CD4-positive, alpha-beta memory T cell (primary cell): ENCODE results near the gene SMTNL2. TPM values are rescaled to one million over a fixed set of nuclear protein-coding genes. Genes with fewer than 3 reads are reported as not detected.

Experiments used
- CTCF ChIA-PET: fragments of 350-600 bp; sonication (Branson Sonifier 250); formaldehyde crosslinking; loops from one replicate; lab custom pipeline; 2021; ENCODE audit warnings: inconsistent platforms; ENCODE audit not compliant: partially characterized antibody; lab: Charles Lee
- POLR2A ChIA-PET: fragments of 350-600 bp; sonication (Branson Sonifier 250); formaldehyde crosslinking; loops from one replicate; lab custom pipeline; 2021; ENCODE audit not compliant: partially characterized antibody; lab: Charles Lee
- DNase-seq, 5 donors: peaks; one replicate each; pipeline versions ENCODE4 v3.0.0 to v3.0.0-alpha.2; 2020 to 2022; ENCODE audit warnings: mixed read lengths in 1 of 5
- H3K27ac ChIP-seq: one replicate; pipeline ENCODE4 v1.7.0; 2013; ENCODE audit warnings: low read depth, low read length
- H3K27me3 ChIP-seq: 2 replicates; pipeline ENCODE4 v1.7.0; 2013; ENCODE audit warnings: mild to moderate bottlenecking, low read length, moderate library complexity; ENCODE audit not compliant: insufficient read depth
- H3K36me3 ChIP-seq: 2 replicates; pipeline ENCODE4 v1.7.0; 2013; ENCODE audit warnings: mild to moderate bottlenecking, low read length, moderate library complexity; ENCODE audit not compliant: insufficient read depth
- H3K4me1 ChIP-seq: 2 replicates; pipeline ENCODE4 v1.7.0; 2013; ENCODE audit warnings: mild to moderate bottlenecking, low read length, moderate library complexity; ENCODE audit not compliant: insufficient read depth
- H3K4me3 ChIP-seq, 2 donors: one replicate each; pipeline ENCODE4 v1.7.0; 2013; ENCODE audit warnings: low read length in 2 of 2, mild to moderate bottlenecking in 1 of 2
- H3K9me3 ChIP-seq, 2 donors: one replicate each; pipeline ENCODE4 v1.7.0; 2013; ENCODE audit warnings: low read length in 2 of 2, control low read depth in 1 of 2; ENCODE audit not compliant: control insufficient read depth in 1 of 2
- H3K27ac Mint-ChIP-seq, 7 donors: one replicate each; pipeline ENCODE4 v1.8.0; 2020 to 2021; ENCODE audit warnings: mixed read lengths in 7 of 7, mild to moderate bottlenecking in 6 of 7, inconsistent platforms in 3 of 7, moderate library complexity in 3 of 7
- H3K27me3 Mint-ChIP-seq, 2 donors: one replicate each; pipeline ENCODE4 v1.8.0; 2020 to 2021; ENCODE audit warnings: mixed read lengths in 2 of 2
- H3K36me3 Mint-ChIP-seq, 2 donors: one replicate each; pipeline ENCODE4 v1.8.0; 2020 to 2021; ENCODE audit warnings: mixed read lengths in 2 of 2, inconsistent platforms in 1 of 2, mild to moderate bottlenecking in 1 of 2
- H3K4me1 Mint-ChIP-seq, 4 donors: one replicate each; pipeline ENCODE4 v1.8.0; 2020 to 2021; ENCODE audit warnings: mixed read lengths in 4 of 4, mild to moderate bottlenecking in 1 of 4
- H3K4me3 Mint-ChIP-seq, 8 donors: one replicate each; pipeline ENCODE4 v1.8.0; 2020 to 2021; ENCODE audit warnings: mixed read lengths in 8 of 8, mild to moderate bottlenecking in 7 of 8, moderate library complexity in 6 of 8, inconsistent platforms in 3 of 8
- H3K9me3 Mint-ChIP-seq, 8 donors: one replicate each; pipeline ENCODE4 v1.8.0; 2020 to 2021; ENCODE audit warnings: mixed read lengths in 8 of 8, mild to moderate bottlenecking in 5 of 8, inconsistent platforms in 3 of 8, moderate library complexity in 1 of 8
- intact Hi-C: fragments of 100-400 bp; cut with micrococcal nuclease; formaldehyde crosslinking; loops from one replicate; pipeline ENCODE4 v1.15.1; 2023
- polyA plus RNA-seq, 2 donors: library from polyadenylated mRNA; unstranded; fragments of 300-500 nt; fragmentation: Illumina TruSeq; gene quantifications; one replicate each; pipeline ENCODE4 v1.2.3, GENCODE V29; 2021
- total RNA-seq, 2 experiments: library from RNA; stranded (reverse); gene quantifications; one replicate each; pipeline ENCODE4 v1.2.3, GENCODE V29; 2021

Gene SMTNL2
- total and polyA plus RNA-seq, 4 experiments from 2014 or later: not detected

GRCh38 chr17:4542003-4542725, 42.2 kb upstream of the SMTNL2 start:
- Histone ChIP-seq H3K9me3 (no peaks in the 10 kb centered on the region), H3K4me1 (no peaks in the 10 kb centered on the region), H3K27ac (no peak overlapping the region), H3K27me3 (no peaks in the 10 kb centered on the region), H3K36me3 (peaks cover 45% of the 10 kb centered on the region), H3K4me3 (no peak overlapping the region)
- Mint-ChIP-seq H3K27ac (peak overlapping the region in 1 of 7 donors; percentile 60), H3K27me3 (no peaks in the 10 kb centered on the region), H3K4me1 (peaks cover 0 to 1% (median 0%) of the 10 kb centered on the region in 4 donors), H3K36me3 (peaks cover 13 to 37% of the 10 kb centered on the region in 2 donors), H3K4me3 (no peak overlapping the region), H3K9me3 (no peaks in the 10 kb centered on the region)
- intact Hi-C loops: no loop called here
- CTCF ChIA-PET: interaction anchor here (1.1 kb wide), 1 partner anchor 121 kb away, joined by 3 read pairs; no protein-coding TSS in a partner anchor
- no peak for DNase-seq
- POLR2A ChIA-PET: no interaction called here

- DNase-seq: no peak
- POLR2A ChIA-PET: no interaction called here
- Histone ChIP-seq H3K4me1 (no peaks in the 10 kb centered on the region), H3K36me3 (peaks cover 50% of the 10 kb centered on the region), H3K27ac (no peak overlapping the region), H3K9me3 (no peaks in the 10 kb centered on the region), H3K4me3 (no peak overlapping the region), H3K27me3 (no peaks in the 10 kb centered on the region)
- no peak overlapping the region for H3K4me3 Mint-ChIP-seq
- intact Hi-C loops: no loop called here
- H3K36me3 Mint-ChIP-seq: peaks cover 13 to 39% of the 10 kb centered on the region in 2 donors
- no peaks in the 10 kb centered on the region for H3K9me3 Mint-ChIP-seq
- no peaks in the 10 kb centered on the region for H3K27me3 Mint-ChIP-seq
- no peak overlapping the region for H3K27ac Mint-ChIP-seq
- CTCF ChIA-PET: interaction anchor here (1.1 kb wide), 1 partner anchor 122 kb away, joined by 3 read pairs; no protein-coding TSS in a partner anchor
- no peaks in the 10 kb centered on the region for H3K4me1 Mint-ChIP-seq
These were observed 41.6 kb upstream of the SMTNL2 start for GRCh38 chr17:4542726-4543191.

GRCh38 chr17:4543557-4544026, 40.7 kb upstream of the SMTNL2 start:
- peaks cover 13 to 42% of the 10 kb centered on the region in 2 donors for H3K36me3 Mint-ChIP-seq
- DNase-seq: no peak
- no peak overlapping the region for H3K27ac Mint-ChIP-seq
- Histone ChIP-seq H3K9me3 (no peaks in the 10 kb centered on the region), H3K27me3 (no peaks in the 10 kb centered on the region), H3K4me1 (no peaks in the 10 kb centered on the region), H3K27ac (no peak overlapping the region), H3K4me3 (no peak overlapping the region), H3K36me3 (peaks cover 59% of the 10 kb centered on the region)
- H3K4me3 Mint-ChIP-seq: no peak overlapping the region
- intact Hi-C loops: no loop called here
- CTCF ChIA-PET: no interaction called here
- no peaks in the 10 kb centered on the region for H3K27me3 Mint-ChIP-seq
- H3K4me1 Mint-ChIP-seq: no peaks in the 10 kb centered on the region
- POLR2A ChIA-PET: no interaction called here
- H3K9me3 Mint-ChIP-seq: no peaks in the 10 kb centered on the region

GRCh38 chr17:4544135-4544950, 40.0 kb upstream of the SMTNL2 start:
- H3K27ac ChIP-seq: no peak overlapping the region
- Mint-ChIP-seq H3K27me3 (no peaks in the 10 kb centered on the region), H3K9me3 (no peaks in the 10 kb centered on the region), H3K36me3 (peaks cover 13 to 44% of the 10 kb centered on the region in 2 donors), H3K27ac (peak overlapping the region in 2 of 7 donors; percentile 43 to 59), H3K4me1 (no peaks in the 10 kb centered on the region), H3K4me3 (no peak overlapping the region)
- no peaks in the 10 kb centered on the region for H3K27me3 ChIP-seq
- H3K4me1 ChIP-seq: no peaks in the 10 kb centered on the region
- intact Hi-C loops: no loop called here
- ChIA-PET CTCF (no interaction called here), POLR2A (no interaction called here)
- no peak overlapping the region for H3K4me3 ChIP-seq
- no peaks in the 10 kb centered on the region for H3K9me3 ChIP-seq
- no peak for DNase-seq
- peaks cover 64% of the 10 kb centered on the region for H3K36me3 ChIP-seq

- no peaks in the 10 kb centered on the region for H3K9me3 Mint-ChIP-seq
- peaks cover 9 to 44% of the 10 kb centered on the region in 2 donors for H3K36me3 Mint-ChIP-seq
- Histone ChIP-seq H3K27ac (no peak overlapping the region), H3K9me3 (no peaks in the 10 kb centered on the region), H3K4me1 (no peaks in the 10 kb centered on the region), H3K36me3 (peaks cover 64% of the 10 kb centered on the region), H3K27me3 (no peaks in the 10 kb centered on the region), H3K4me3 (no peak overlapping the region)
- DNase-seq: no peak
- H3K27ac Mint-ChIP-seq: peak overlapping the region in 1 of 7 donors; percentile 53
- ChIA-PET CTCF (no interaction called here), POLR2A (no interaction called here)
- no peaks in the 10 kb centered on the region for H3K27me3 Mint-ChIP-seq
- intact Hi-C loops: no loop called here
- no peaks in the 10 kb centered on the region for H3K4me1 Mint-ChIP-seq
- H3K4me3 Mint-ChIP-seq: no peak overlapping the region
These were observed 39.4 kb upstream of the SMTNL2 start for GRCh38 chr17:4544951-4545216.

- POLR2A ChIA-PET: no interaction called here
These were observed 38.9 kb upstream of the SMTNL2 start for GRCh38 chr17:4545217-4545951.

More at GRCh38 chr17:4545217-4545951, 38.9 kb upstream of the SMTNL2 start:
- no peak overlapping the region for H3K4me3 Mint-ChIP-seq
- Histone ChIP-seq H3K9me3 (no peaks in the 10 kb centered on the region), H3K27me3 (no peaks in the 10 kb centered on the region), H3K4me1 (no peaks in the 10 kb centered on the region), H3K27ac (no peak overlapping the region), H3K4me3 (no peak overlapping the region), H3K36me3 (peaks cover 69% of the 10 kb centered on the region)
- H3K4me1 Mint-ChIP-seq: no peaks in the 10 kb centered on the region
- no peak for DNase-seq
- H3K27me3 Mint-ChIP-seq: no peaks in the 10 kb centered on the region
- intact Hi-C loops: no loop called here
- H3K27ac Mint-ChIP-seq: no peak overlapping the region
- peaks cover 13 to 45% of the 10 kb centered on the region in 2 donors for H3K36me3 Mint-ChIP-seq
- no peaks in the 10 kb centered on the region for H3K9me3 Mint-ChIP-seq
- CTCF ChIA-PET: no interaction called here
